Measurements from ENCODE around the gene TRIM29. TPM values are rescaled to one million over a fixed set of nuclear protein-coding genes. Genes with fewer than 3 reads are reported as not detected.

The TRIM29 gene
- total RNA-seq, 1 donor from 2014 or later: not detected

- no peak overlapping the region for H3K4me3 Mint-ChIP-seq (ENCODE audit: unreplicated experiment)
- DNase-seq (ENCODE audit: low spot score): no peak
- no peaks in the 10 kb centered on the region for H3K9me3 Mint-ChIP-seq (ENCODE audit: unreplicated experiment)
- no peaks in the 10 kb centered on the region for H3K4me1 Mint-ChIP-seq (ENCODE audit: unreplicated experiment)
- H3K27me3 Mint-ChIP-seq (ENCODE audit: unreplicated experiment): peaks cover 6% of the 10 kb centered on the region
- no peak for TF ChIP-seq CTCF (IDR thresholded peaks at IDR 0.05; ENCODE audit: unreplicated experiment)
- H3K27ac Mint-ChIP-seq (ENCODE audit: unreplicated experiment): no peak overlapping the region
- H3K36me3 Mint-ChIP-seq (ENCODE audit: low read depth, unreplicated experiment): no peaks in the 10 kb centered on the region
These were observed 71.0 kb downstream of the TRIM29 start for GRCh38 chr11:120066738-120067437.

DNA sequence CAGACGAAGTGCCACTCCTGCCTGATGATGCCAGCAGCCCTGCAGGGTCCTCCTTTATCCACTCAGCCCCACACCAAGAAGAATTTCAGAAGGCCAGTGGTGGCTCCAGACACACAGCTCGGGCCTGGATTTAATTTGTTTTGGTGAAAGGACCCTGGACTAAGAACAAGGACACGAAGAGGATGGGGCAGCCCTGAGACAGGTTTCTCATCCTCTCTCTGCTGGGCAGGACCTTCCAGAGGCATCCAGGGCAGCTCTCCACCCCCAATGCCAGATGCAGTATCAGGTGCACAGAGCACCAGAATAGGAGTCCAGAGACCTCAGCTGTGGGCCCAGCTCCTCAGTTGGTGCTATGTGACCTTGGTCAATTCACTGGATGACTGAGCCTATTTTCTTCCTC is 72.0 kb downstream of the TRIM29 start:
- no peak overlapping the region for H3K4me3 Mint-ChIP-seq (ENCODE audit: unreplicated experiment)
- DNase-seq (ENCODE audit: low spot score): no peak
- no peak for TF ChIP-seq CTCF (IDR thresholded peaks at IDR 0.05; ENCODE audit: unreplicated experiment)
- no peak overlapping the region for H3K27ac Mint-ChIP-seq (ENCODE audit: unreplicated experiment)
- peaks cover 6% of the 10 kb centered on the region for H3K27me3 Mint-ChIP-seq (ENCODE audit: unreplicated experiment)
- no peaks in the 10 kb centered on the region for H3K9me3 Mint-ChIP-seq (ENCODE audit: unreplicated experiment)
- no peaks in the 10 kb centered on the region for H3K36me3 Mint-ChIP-seq (ENCODE audit: low read depth, unreplicated experiment)
- no peaks in the 10 kb centered on the region for H3K4me1 Mint-ChIP-seq (ENCODE audit: unreplicated experiment)

GRCh38 chr11:120065176-120065575 is 72.7 kb downstream of the TRIM29 start:
- Mint-ChIP-seq H3K27me3 (ENCODE audit: unreplicated experiment) (peaks cover 6% of the 10 kb centered on the region), H3K36me3 (ENCODE audit: low read depth, unreplicated experiment) (no peaks in the 10 kb centered on the region), H3K4me1 (ENCODE audit: unreplicated experiment) (no peaks in the 10 kb centered on the region), H3K27ac (ENCODE audit: unreplicated experiment) (no peak overlapping the region), H3K4me3 (ENCODE audit: unreplicated experiment) (no peak overlapping the region), H3K9me3 (ENCODE audit: unreplicated experiment) (no peaks in the 10 kb centered on the region)
- no peak for TF ChIP-seq CTCF (IDR thresholded peaks at IDR 0.05; ENCODE audit: unreplicated experiment)
- no peak for DNase-seq (ENCODE audit: low spot score)

- no peak for DNase-seq (ENCODE audit: low spot score)
- no peak overlapping the region for H3K4me3 Mint-ChIP-seq (ENCODE audit: unreplicated experiment)
- H3K27ac Mint-ChIP-seq (ENCODE audit: unreplicated experiment): no peak overlapping the region
- H3K27me3 Mint-ChIP-seq (ENCODE audit: unreplicated experiment): peaks cover 6% of the 10 kb centered on the region
- H3K4me1 Mint-ChIP-seq (ENCODE audit: unreplicated experiment): no peaks in the 10 kb centered on the region
- no peaks in the 10 kb centered on the region for H3K36me3 Mint-ChIP-seq (ENCODE audit: low read depth, unreplicated experiment)
- H3K9me3 Mint-ChIP-seq (ENCODE audit: unreplicated experiment): no peaks in the 10 kb centered on the region
- no peak for TF ChIP-seq CTCF (IDR thresholded peaks at IDR 0.05; ENCODE audit: unreplicated experiment)
These were observed 73.6 kb downstream of the TRIM29 start for GRCh38 chr11:120064341-120064740.

GRCh38 chr11:120063686-120064340 is 74.1 kb downstream of the TRIM29 start:
- Mint-ChIP-seq H3K9me3 (ENCODE audit: unreplicated experiment) (no peaks in the 10 kb centered on the region), H3K4me3 (ENCODE audit: unreplicated experiment) (no peak overlapping the region), H3K27ac (ENCODE audit: unreplicated experiment) (no peak overlapping the region), H3K36me3 (ENCODE audit: low read depth, unreplicated experiment) (no peaks in the 10 kb centered on the region), H3K4me1 (ENCODE audit: unreplicated experiment) (no peaks in the 10 kb centered on the region), H3K27me3 (ENCODE audit: unreplicated experiment) (peaks cover 6% of the 10 kb centered on the region)
- no peak for DNase-seq (ENCODE audit: low spot score)
- no peak for TF ChIP-seq CTCF (IDR thresholded peaks at IDR 0.05; ENCODE audit: unreplicated experiment)

Measured in endothelial cell (in vitro differentiated cells).